Measurements from ENCODE around the gene NEIL1.

- TF ChIP-seq CEBPB (IDR thresholded peaks at IDR 0.05; ENCODE audit: low read depth, low read length) (no peak), CTCF (IDR thresholded peaks at IDR 0.05; ENCODE audit: control extremely low read depth in 1 of 3, insufficient read depth in 1 of 3, low read depth in 1 of 3, low read length in 3 of 3) (peak; percentile 94 to 95 (median 95)), POLR2AphosphoS5 (IDR thresholded peaks at IDR 0.05; ENCODE audit: low read depth, low read length) (no peak), RBBP5 (IDR thresholded peaks at IDR 0.05; ENCODE audit: borderline replicate concordance, low read depth, low read length) (no peak), SP4 (IDR thresholded peaks at IDR 0.05; ENCODE audit: low read length) (no peak), POLR2A (IDR thresholded peaks at IDR 0.05; ENCODE audit: control extremely low read depth in 1 of 2, low read depth in 2 of 2, low read length in 2 of 2) (no peak), EZH2 (IDR thresholded peaks at IDR 0.05; ENCODE audit: low read depth, low read length, severe bottlenecking) (no peak)
These were observed 39.0 kb upstream of the NEIL1 start for GRCh38 chr15:75307778-75308390.
